ENCODE measurements around the gene TBC1D7.

DNA sequence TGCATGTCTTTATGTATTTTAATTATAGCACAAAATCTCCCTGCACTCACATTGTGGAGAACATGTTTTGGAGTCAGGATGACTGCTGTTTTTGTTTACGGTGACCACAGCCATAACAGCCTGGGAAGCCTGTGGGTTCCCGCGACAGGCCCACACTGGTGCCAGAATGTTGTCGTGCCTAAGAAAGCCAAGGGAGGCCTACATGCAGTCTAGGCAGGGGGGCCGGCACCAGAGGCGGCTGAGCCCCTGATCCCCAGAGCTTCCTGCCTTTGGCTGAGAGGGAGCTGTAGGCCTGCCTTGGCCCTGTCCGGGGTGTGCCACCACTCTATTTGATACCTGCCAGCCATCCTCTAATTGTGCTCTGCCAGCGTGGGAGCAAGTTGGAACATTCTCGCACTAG, 46.7 kb downstream of the TBC1D7 start:
- TF ChIP-seq, protein P1, sequence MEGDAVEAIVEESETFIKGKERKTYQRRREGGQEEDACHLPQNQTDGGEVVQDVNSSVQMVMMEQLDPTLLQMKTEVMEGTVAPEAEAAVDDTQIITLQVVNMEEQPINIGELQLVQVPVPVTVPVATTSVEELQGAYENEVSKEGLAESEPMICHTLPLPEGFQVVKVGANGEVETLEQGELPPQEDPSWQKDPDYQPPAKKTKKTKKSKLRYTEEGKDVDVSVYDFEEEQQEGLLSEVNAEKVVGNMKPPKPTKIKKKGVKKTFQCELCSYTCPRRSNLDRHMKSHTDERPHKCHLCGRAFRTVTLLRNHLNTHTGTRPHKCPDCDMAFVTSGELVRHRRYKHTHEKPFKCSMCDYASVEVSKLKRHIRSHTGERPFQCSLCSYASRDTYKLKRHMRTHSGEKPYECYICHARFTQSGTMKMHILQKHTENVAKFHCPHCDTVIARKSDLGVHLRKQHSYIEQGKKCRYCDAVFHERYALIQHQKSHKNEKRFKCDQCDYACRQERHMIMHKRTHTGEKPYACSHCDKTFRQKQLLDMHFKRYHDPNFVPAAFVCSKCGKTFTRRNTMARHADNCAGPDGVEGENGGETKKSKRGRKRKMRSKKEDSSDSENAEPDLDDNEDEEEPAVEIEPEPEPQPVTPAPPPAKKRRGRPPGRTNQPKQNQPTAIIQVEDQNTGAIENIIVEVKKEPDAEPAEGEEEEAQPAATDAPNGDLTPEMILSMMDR (IDR thresholded peaks at IDR 0.05; ENCODE audit: poor library complexity, severe bottlenecking): no peak
- no peak for TF ChIP-seq POLR2AphosphoS5 (IDR thresholded peaks at IDR 0.05)
- TF ChIP-seq RAD21 (conservative IDR thresholded peaks at IDR 0.05): no peak
- TF ChIP-seq, protein P2, sequence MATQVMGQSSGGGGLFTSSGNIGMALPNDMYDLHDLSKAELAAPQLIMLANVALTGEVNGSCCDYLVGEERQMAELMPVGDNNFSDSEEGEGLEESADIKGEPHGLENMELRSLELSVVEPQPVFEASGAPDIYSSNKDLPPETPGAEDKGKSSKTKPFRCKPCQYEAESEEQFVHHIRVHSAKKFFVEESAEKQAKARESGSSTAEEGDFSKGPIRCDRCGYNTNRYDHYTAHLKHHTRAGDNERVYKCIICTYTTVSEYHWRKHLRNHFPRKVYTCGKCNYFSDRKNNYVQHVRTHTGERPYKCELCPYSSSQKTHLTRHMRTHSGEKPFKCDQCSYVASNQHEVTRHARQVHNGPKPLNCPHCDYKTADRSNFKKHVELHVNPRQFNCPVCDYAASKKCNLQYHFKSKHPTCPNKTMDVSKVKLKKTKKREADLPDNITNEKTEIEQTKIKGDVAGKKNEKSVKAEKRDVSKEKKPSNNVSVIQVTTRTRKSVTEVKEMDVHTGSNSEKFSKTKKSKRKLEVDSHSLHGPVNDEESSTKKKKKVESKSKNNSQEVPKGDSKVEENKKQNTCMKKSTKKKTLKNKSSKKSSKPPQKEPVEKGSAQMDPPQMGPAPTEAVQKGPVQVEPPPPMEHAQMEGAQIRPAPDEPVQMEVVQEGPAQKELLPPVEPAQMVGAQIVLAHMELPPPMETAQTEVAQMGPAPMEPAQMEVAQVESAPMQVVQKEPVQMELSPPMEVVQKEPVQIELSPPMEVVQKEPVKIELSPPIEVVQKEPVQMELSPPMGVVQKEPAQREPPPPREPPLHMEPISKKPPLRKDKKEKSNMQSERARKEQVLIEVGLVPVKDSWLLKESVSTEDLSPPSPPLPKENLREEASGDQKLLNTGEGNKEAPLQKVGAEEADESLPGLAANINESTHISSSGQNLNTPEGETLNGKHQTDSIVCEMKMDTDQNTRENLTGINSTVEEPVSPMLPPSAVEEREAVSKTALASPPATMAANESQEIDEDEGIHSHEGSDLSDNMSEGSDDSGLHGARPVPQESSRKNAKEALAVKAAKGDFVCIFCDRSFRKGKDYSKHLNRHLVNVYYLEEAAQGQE (IDR thresholded peaks at IDR 0.05; ENCODE audit: borderline replicate concordance): no peak
- TF ChIP-seq SMC3 (conservative IDR thresholded peaks at IDR 0.05; ENCODE audit: poor library complexity): no peak
- TF ChIP-seq EZH2 (IDR thresholded peaks at IDR 0.05; ENCODE audit: borderline replicate concordance, insufficient read depth, low read length, poor library complexity, severe bottlenecking): no peak
